HG03039 (cell line): Measurements from ENCODE around the gene UTS2.

Source experiments
- ATAC-seq: cut with Tn5 transposase; IDR thresholded peaks from one replicate; pipeline ENCODE4 v1.9.1; 2021; ENCODE audit warnings: mild to moderate bottlenecking, moderate library complexity; ENCODE audit not compliant: unreplicated experiment

Gene UTS2

GRCh38 chr1:7863756-7864328 lies 11.0 kb upstream of the UTS2 start:
- no peak for ATAC-seq

- ATAC-seq, result no peak
Observed at GRCh38 chr1:7862211-7863060, 9.6 kb upstream of the UTS2 start.

DNA sequence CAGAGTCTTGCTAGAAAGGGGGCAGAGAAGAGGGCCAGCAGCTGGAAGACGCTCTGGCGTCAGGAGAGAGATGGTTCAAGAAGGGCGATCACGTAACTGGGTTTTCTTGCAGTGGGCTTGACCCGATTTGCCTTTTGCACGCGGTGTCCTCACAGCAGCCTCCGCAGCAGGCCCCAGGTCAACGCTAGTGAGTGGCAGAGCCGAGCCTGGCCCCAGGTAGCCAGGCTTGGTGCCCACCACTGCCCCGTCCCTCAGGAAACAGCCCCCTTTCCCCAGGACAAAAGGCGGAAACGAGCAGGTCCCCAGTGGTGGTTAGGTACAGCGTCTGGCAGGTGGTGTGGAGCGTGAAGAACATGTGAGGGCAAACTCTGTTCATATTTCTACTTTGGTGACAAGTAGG lies 8.6 kb upstream of the UTS2 start:
- ATAC-seq, result no peak

GRCh38 chr1:7860130-7860529 lies 7.3 kb upstream of the UTS2 start:
- no peak for ATAC-seq

DNA sequence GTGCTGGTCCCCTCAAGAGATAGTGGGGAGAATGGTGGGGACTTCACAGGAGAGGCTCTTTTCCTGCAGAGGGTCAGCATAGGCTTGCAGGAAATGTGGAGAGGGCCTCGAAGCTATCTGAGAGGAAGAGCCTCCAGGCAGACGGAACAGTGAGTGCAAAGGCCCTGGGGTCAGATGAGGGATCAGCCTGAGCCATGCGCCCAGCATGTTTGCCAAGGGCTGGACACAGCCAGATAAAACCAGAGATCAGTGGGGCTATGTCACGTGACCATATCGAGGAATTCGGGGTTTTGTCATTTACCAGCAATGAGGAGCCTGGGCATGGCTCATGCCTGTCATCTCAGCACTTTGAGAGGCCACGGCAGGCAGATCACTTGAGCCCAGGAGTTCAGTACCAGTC lies 6.5 kb upstream of the UTS2 start:
- ATAC-seq, result no peak

DNA sequence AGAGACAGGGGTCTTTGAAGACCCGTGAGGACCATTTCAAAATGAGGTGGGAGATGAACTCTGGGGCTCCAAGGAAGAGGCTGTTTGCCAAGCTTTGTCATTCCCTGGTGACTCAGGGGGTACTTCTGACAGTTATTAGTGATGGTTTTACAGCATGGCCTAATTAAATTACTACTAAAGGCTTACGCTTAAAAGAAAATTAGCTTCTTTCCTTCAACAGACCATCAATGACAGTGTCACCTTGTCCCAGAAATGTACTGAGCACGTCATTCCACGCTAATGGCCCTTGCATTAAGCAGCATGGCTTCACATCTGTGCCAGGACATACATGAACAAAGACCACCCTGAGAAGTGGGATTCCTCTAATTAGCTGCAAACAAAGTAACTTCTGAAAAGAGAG lies 5.1 kb upstream of the UTS2 start:
- ATAC-seq, result no peak

DNA sequence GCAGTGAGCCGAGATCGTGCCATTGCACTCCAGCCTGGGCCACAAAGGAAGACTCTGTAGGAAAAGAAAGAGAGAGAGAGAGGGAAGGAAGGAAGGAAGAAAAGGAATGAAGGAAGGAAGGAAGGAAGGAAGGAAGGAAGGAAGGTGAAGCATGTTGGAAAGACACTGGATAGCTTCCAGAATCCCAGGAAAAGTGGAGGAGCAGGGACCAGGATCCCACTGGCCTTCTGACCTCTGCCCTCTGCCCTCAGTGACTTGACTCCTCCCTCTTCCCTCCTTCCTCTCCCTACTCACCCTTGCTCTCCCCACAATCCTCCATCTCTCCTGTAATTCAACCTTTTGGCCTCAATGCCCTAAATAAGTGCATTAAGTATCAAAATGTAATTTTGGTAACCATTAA lies 4.1 kb upstream of the UTS2 start:
- no peak for ATAC-seq

GRCh38 chr1:7856345-7856744 lies 3.5 kb upstream of the UTS2 start:
- no peak for ATAC-seq

DNA sequence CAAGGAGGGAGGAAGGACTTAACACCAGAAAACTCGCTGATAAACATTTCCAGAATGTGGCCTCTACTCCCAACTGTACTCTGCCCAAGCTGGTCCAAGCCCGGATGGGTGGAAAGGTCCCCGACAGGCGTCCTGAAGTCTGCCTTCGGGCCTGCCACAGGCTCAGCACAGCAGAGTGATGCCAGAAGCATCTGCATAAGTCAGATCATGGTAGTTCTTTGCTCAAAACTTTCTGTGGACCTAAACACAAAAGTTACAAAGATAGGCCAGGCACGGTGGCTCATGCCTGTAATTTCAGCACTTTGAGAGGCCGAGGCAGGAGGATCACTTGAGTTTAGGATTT lies 790 bp upstream of the UTS2 start:
- no peak for ATAC-seq

GRCh38 chr1:7850786-7851185 lies 2.1 kb downstream of the UTS2 start:
- ATAC-seq, result no peak

- ATAC-seq, result no peak
Observed at GRCh38 chr1:7847599-7847998, 5.3 kb downstream of the UTS2 start.

DNA sequence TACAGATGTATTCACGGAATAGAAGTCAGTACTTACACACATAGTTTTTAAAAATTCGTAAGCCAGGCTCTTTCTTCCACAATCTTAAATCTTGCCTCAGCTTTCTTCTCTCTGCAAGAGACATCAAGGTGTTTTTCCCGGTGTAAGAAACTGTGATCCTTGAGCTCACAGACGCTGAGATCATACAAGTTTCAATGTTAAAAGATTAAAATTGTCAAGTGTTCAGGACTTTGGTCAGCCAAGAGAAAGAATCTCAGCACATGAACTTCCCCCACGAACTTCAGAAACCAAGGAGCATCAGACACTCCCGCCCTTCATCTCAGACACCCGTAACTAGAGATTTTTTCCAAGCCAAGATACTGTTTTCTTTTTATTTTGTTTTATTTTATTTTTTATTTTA lies 6.2 kb downstream of the UTS2 start:
- ATAC-seq, result no peak

DNA sequence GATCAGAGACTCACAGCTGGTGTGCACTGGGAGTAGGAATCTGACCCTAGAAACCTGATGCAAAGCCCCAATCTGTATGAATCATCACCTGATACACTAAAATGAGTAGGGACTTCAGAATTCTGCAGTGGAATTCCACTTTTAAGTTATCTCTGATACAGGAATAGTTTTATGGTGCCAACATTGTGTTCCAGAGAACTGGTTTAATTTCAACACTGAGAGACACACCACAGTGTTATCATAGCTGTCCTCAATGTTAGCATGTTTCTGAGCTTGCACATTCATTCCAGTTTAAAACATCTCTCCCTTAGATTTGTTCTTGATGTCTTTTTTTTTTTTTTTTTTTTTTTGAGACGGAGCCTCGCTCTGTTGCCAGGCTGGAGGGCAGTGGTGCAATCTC lies 7.1 kb downstream of the UTS2 start:
- no peak for ATAC-seq

GRCh38 chr1:7842517-7842916 lies 10.3 kb downstream of the UTS2 start:
- ATAC-seq, result no peak

- ATAC-seq, result no peak
Observed at GRCh38 chr1:7839526-7839925, 13.3 kb downstream of the UTS2 start.

GRCh38 chr1:7838714-7839113 lies 14.2 kb downstream of the UTS2 start:
- ATAC-seq, result no peak

DNA sequence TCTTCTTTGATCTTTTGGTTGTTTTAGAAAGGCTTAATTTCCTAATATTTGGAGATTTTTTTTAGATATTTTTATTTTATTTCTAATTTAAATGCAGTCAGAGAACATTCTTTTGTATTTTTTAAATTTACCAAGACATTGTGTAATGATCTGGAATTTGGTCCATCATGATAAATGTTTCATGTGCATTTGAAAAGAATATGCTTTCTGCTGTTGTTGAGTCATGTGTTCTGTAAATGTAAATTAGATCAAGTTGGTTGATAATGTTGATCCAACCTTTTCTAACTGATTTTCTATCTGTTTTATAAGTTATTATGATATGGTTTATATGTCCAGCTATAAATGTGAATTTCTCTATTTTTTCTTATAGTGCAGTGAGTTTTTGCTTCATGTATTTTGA lies 19.8 kb downstream of the UTS2 start:
- no peak for ATAC-seq

- ATAC-seq, result no peak
Observed at GRCh38 chr1:7831458-7831857, 21.4 kb downstream of the UTS2 start.

- no peak for ATAC-seq
Observed at GRCh38 chr1:7827126-7827955, 25.5 kb downstream of the UTS2 start.

GRCh38 chr1:7826363-7826762 lies 26.5 kb downstream of the UTS2 start:
- no peak for ATAC-seq

DNA sequence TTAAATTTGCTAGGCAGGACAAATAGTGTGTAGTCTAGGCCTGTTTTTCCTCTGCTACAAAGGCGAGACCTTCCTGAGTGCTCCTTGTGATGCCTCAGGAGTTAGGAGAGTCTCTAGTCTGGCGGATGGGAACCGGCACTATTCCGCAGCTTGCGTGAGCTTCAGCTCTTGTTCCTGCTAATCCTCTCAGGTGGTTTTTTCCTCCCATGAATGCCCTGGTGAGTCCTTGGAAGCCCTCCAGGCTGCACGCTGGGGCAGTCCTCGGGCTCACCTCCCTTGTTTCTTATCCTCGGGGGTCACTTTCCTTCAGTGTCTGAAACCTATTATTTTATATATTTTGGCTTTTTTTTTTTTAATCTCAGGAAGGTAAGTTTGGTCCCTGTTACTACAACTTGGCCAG lies 28.2 kb downstream of the UTS2 start:
- no peak for ATAC-seq

DNA sequence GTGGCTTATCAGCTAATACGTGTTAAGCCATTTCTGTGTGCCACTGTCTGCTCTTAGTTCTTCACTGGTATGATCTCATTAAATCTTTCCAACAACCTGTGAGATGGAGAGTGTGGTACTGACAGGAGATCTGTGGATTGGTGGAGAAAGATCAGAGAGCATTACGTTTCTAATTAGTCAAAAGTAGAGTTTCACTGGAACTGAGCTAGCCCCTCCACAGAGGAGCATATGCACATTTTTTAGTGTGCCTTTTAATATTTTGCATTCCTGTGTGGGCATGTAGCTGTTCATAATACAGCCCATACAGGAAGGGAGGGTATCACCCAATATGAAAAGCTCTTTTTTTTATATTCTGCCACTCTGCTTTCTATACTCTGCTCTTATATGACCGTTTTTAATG lies 31.6 kb downstream of the UTS2 start:
- ATAC-seq, result no peak
